ENCODE results near the gene GPER1.
A peak's percentile ranks its signal among the peaks of the same experiment; 100 is the strongest.

The GPER1 gene

GRCh38 chr7:1049006-1049741, 38.7 kb upstream of the GPER1 start:
- H3K27ac ChIP-seq (ENCODE audit: low read depth, low read length): no peak overlapping the region
- H3K4me3 ChIP-seq (ENCODE audit: low read depth in 1 of 2, low read length in 2 of 2): no peak overlapping the region
- no peaks in the 10 kb centered on the region for H3K36me3 ChIP-seq (ENCODE audit: insufficient read depth, low read length)
- H3K9me3 ChIP-seq (ENCODE audit: low read length): no peaks in the 10 kb centered on the region
- peaks cover 34% of the 10 kb centered on the region for H3K4me1 ChIP-seq (ENCODE audit: insufficient read depth, low read length)
- H3K27me3 ChIP-seq (ENCODE audit: control insufficient read depth in 1 of 2, insufficient read depth in 2 of 2, low read length in 2 of 2): no peaks in the 10 kb centered on the region
- H3K9ac ChIP-seq (ENCODE audit: low read length): no peak overlapping the region

GRCh38 chr7:1049801-1050200, 38.1 kb upstream of the GPER1 start:
- Histone ChIP-seq H3K36me3 (ENCODE audit: insufficient read depth, low read length) (no peaks in the 10 kb centered on the region), H3K9ac (ENCODE audit: low read length) (no peak overlapping the region), H3K9me3 (ENCODE audit: low read length) (no peaks in the 10 kb centered on the region), H3K27ac (ENCODE audit: low read depth, low read length) (peak overlapping the region; percentile 14), H3K27me3 (ENCODE audit: control insufficient read depth in 1 of 2, insufficient read depth in 2 of 2, low read length in 2 of 2) (no peaks in the 10 kb centered on the region), H3K4me3 (ENCODE audit: low read depth in 1 of 2, low read length in 2 of 2) (no peak overlapping the region), H3K4me1 (ENCODE audit: insufficient read depth, low read length) (peaks cover 40% of the 10 kb centered on the region)

GRCh38 chr7:1050254-1050906, 37.5 kb upstream of the GPER1 start:
- peaks cover 40% of the 10 kb centered on the region for H3K4me1 ChIP-seq (ENCODE audit: insufficient read depth, low read length)
- H3K9ac ChIP-seq (ENCODE audit: low read length): no peak overlapping the region
- peak overlapping the region; percentile 14 for H3K27ac ChIP-seq (ENCODE audit: low read depth, low read length)

GRCh38 chr7:1050956-1051690, 36.8 kb upstream of the GPER1 start:
- H3K9me3 ChIP-seq (ENCODE audit: low read length): no peaks in the 10 kb centered on the region
- no peaks in the 10 kb centered on the region for H3K36me3 ChIP-seq (ENCODE audit: insufficient read depth, low read length)
- no peaks in the 10 kb centered on the region for H3K27me3 ChIP-seq (ENCODE audit: control insufficient read depth in 1 of 2, insufficient read depth in 2 of 2, low read length in 2 of 2)
- no peak overlapping the region for H3K27ac ChIP-seq (ENCODE audit: low read depth, low read length)
- H3K9ac ChIP-seq (ENCODE audit: low read length): no peak overlapping the region
- no peak overlapping the region for H3K4me3 ChIP-seq (ENCODE audit: low read depth in 1 of 2, low read length in 2 of 2)
- peaks cover 46% of the 10 kb centered on the region for H3K4me1 ChIP-seq (ENCODE audit: insufficient read depth, low read length)

More at GRCh38 chr7:1050254-1050906, 37.5 kb upstream of the GPER1 start:
- Histone ChIP-seq H3K27me3 (ENCODE audit: control insufficient read depth in 1 of 2, insufficient read depth in 2 of 2, low read length in 2 of 2) (no peaks in the 10 kb centered on the region), H3K4me3 (ENCODE audit: low read depth in 1 of 2, low read length in 2 of 2) (no peak overlapping the region), H3K9me3 (ENCODE audit: low read length) (no peaks in the 10 kb centered on the region), H3K36me3 (ENCODE audit: insufficient read depth, low read length) (no peaks in the 10 kb centered on the region)

- Histone ChIP-seq H3K27ac (ENCODE audit: low read depth, low read length) (peak overlapping the region; percentile 49), H3K4me1 (ENCODE audit: insufficient read depth, low read length) (peaks cover 49% of the 10 kb centered on the region), H3K27me3 (ENCODE audit: control insufficient read depth in 1 of 2, insufficient read depth in 2 of 2, low read length in 2 of 2) (no peaks in the 10 kb centered on the region), H3K9me3 (ENCODE audit: low read length) (no peaks in the 10 kb centered on the region), H3K9ac (ENCODE audit: low read length) (no peak overlapping the region), H3K4me3 (ENCODE audit: low read depth in 1 of 2, low read length in 2 of 2) (no peak overlapping the region), H3K36me3 (ENCODE audit: insufficient read depth, low read length) (no peaks in the 10 kb centered on the region)
Observed at GRCh38 chr7:1052031-1052818, 35.7 kb upstream of the GPER1 start.

- no peak overlapping the region for H3K9ac ChIP-seq (ENCODE audit: low read length)
- no peak overlapping the region for H3K4me3 ChIP-seq (ENCODE audit: low read depth in 1 of 2, low read length in 2 of 2)
- H3K27ac ChIP-seq (ENCODE audit: low read depth, low read length): peak overlapping the region; percentile 49
- no peaks in the 10 kb centered on the region for H3K36me3 ChIP-seq (ENCODE audit: insufficient read depth, low read length)
- H3K9me3 ChIP-seq (ENCODE audit: low read length): no peaks in the 10 kb centered on the region
- no peaks in the 10 kb centered on the region for H3K27me3 ChIP-seq (ENCODE audit: control insufficient read depth in 1 of 2, insufficient read depth in 2 of 2, low read length in 2 of 2)
- H3K4me1 ChIP-seq (ENCODE audit: insufficient read depth, low read length): peaks cover 49% of the 10 kb centered on the region
Observed at GRCh38 chr7:1053002-1053411, 34.9 kb upstream of the GPER1 start.

GRCh38 chr7:1053816-1054370, 34.0 kb upstream of the GPER1 start:
- peaks cover 49% of the 10 kb centered on the region for H3K4me1 ChIP-seq (ENCODE audit: insufficient read depth, low read length)
- no peaks in the 10 kb centered on the region for H3K27me3 ChIP-seq (ENCODE audit: control insufficient read depth in 1 of 2, insufficient read depth in 2 of 2, low read length in 2 of 2)
- no peak overlapping the region for H3K9ac ChIP-seq (ENCODE audit: low read length)
- H3K4me3 ChIP-seq (ENCODE audit: low read depth in 1 of 2, low read length in 2 of 2): no peak overlapping the region
- H3K36me3 ChIP-seq (ENCODE audit: insufficient read depth, low read length): no peaks in the 10 kb centered on the region
- peak overlapping the region; percentile 80 for H3K27ac ChIP-seq (ENCODE audit: low read depth, low read length)
- no peaks in the 10 kb centered on the region for H3K9me3 ChIP-seq (ENCODE audit: low read length)

GRCh38 chr7:1054438-1054837, 33.5 kb upstream of the GPER1 start:
- Histone ChIP-seq H3K4me1 (ENCODE audit: insufficient read depth, low read length) (peaks cover 46% of the 10 kb centered on the region), H3K36me3 (ENCODE audit: insufficient read depth, low read length) (no peaks in the 10 kb centered on the region), H3K4me3 (ENCODE audit: low read depth in 1 of 2, low read length in 2 of 2) (peak overlapping the region in 1 of 2 donors; percentile 55), H3K9me3 (ENCODE audit: low read length) (no peaks in the 10 kb centered on the region), H3K27me3 (ENCODE audit: control insufficient read depth in 1 of 2, insufficient read depth in 2 of 2, low read length in 2 of 2) (no peaks in the 10 kb centered on the region), H3K27ac (ENCODE audit: low read depth, low read length) (peak overlapping the region; percentile 80), H3K9ac (ENCODE audit: low read length) (no peak overlapping the region)

GRCh38 chr7:1054861-1055450, 33.0 kb upstream of the GPER1 start:
- Histone ChIP-seq H3K4me3 (ENCODE audit: low read depth in 1 of 2, low read length in 2 of 2) (peak overlapping the region; percentile 55), H3K4me1 (ENCODE audit: insufficient read depth, low read length) (peaks cover 45% of the 10 kb centered on the region), H3K27ac (ENCODE audit: low read depth, low read length) (peak overlapping the region; percentile 80)

GRCh38 chr7:1055491-1055955, 32.4 kb upstream of the GPER1 start:
- Histone ChIP-seq H3K27ac (ENCODE audit: low read depth, low read length) (peak overlapping the region; percentile 80), H3K9me3 (ENCODE audit: low read length) (no peaks in the 10 kb centered on the region), H3K4me3 (ENCODE audit: low read depth in 1 of 2, low read length in 2 of 2) (peak overlapping the region; percentile 55), H3K9ac (ENCODE audit: low read length) (no peak overlapping the region), H3K4me1 (ENCODE audit: insufficient read depth, low read length) (peaks cover 45% of the 10 kb centered on the region), H3K27me3 (ENCODE audit: control insufficient read depth in 1 of 2, insufficient read depth in 2 of 2, low read length in 2 of 2) (no peaks in the 10 kb centered on the region), H3K36me3 (ENCODE audit: insufficient read depth, low read length) (no peaks in the 10 kb centered on the region)

More at GRCh38 chr7:1054861-1055450, 33.0 kb upstream of the GPER1 start:
- no peak overlapping the region for H3K9ac ChIP-seq (ENCODE audit: low read length)
- no peaks in the 10 kb centered on the region for H3K27me3 ChIP-seq (ENCODE audit: control insufficient read depth in 1 of 2, insufficient read depth in 2 of 2, low read length in 2 of 2)
- no peaks in the 10 kb centered on the region for H3K9me3 ChIP-seq (ENCODE audit: low read length)
- H3K36me3 ChIP-seq (ENCODE audit: insufficient read depth, low read length): no peaks in the 10 kb centered on the region

Measured in muscle layer of colon (tissue), 2 donors.